Right renal pelvis (tissue), 4 donors: Measurements from ENCODE around the gene ZDHHC11. TPM values are rescaled to one million over a fixed set of nuclear protein-coding genes. Genes with fewer than 3 reads are reported as not detected.
"Not testable (repeated sequence)": the region's sequence is repeated elsewhere in the genome, so short reads cannot be mapped to it uniquely, and the experiment has no call there.

Source experiments
- DNase-seq, 4 donors: peaks; one replicate each; pipeline ENCODE4 v3.0.0-alpha.2; 2013; ENCODE audit warnings: low read depth in 4 of 4, low spot score in 3 of 4, missing footprints in 1 of 4
- polyA plus RNA-seq, 4 donors: library from polyadenylated mRNA; unstranded; fragments of 120-200 nt; gene quantifications; one replicate each; pipeline ENCODE4 v1.2.1, GENCODE V29; 2013; ENCODE audit not compliant: insufficient read length in 4 of 4

ZDHHC11 gene
- polyA plus RNA-seq, 4 donors, result 6.4 to 6.9 (median 6.7) TPM

DNA sequence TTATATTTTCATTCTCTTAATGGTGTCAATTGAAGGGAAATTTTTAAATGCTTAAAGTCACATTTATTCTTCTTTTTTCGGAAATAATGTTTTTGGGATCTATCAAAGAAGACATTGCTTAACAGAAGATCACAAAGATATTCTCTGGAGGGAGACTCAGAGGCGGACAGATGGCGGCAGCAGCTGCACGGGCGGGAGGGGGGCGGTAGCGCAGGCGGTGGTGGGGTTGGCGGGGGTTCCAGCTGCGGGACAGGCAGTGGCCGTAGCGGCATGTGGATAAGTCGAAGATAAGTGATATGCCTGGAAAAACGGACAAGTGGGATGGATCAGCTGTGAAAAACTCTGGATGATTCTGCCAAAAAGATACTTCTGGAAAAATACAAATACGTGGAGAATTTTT is 34.6 kb downstream of the ZDHHC11 start:
- no peak for DNase-seq

DNA sequence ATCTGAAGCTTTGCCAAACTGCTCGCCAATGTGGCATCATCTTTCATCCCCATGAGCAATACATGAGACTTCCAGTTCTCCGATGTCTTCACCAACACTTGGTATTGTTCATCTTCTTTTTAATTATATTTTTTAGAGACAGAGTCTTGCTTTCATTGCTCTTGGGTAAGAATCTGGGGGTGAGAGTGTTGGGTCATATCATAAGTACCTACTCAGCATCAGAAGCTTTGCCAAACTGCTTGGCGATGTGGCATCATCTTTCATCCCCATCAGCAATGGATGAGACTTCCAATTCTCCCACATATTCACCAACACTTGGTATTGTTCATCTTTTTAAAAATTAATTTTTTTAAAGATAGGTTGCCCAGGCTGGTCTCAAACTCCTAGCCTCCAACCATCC is 35.3 kb downstream of the ZDHHC11 start:
- no peak for DNase-seq

DNA sequence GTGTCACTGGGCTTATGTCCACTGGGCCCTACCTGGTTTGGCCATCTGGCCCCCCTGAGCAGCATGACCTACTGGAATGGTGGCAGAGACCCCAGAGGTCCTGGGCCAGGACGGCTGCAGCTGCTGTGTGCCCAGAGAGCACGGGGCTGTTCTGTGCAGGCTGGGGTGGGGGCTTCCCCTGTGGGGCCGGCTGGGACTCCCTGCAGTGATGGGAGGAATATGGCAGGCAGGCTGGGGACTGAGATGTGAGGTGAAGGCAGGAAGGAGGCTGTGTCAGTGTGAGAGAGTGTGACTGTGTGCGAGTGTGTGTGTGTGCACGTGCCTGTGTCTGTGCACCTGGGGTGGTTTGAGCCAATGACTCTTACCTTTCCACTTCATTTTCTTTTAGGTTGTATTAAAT is 37.2 kb downstream of the ZDHHC11 start:
- DNase-seq, result not testable (repeated sequence)

DNA sequence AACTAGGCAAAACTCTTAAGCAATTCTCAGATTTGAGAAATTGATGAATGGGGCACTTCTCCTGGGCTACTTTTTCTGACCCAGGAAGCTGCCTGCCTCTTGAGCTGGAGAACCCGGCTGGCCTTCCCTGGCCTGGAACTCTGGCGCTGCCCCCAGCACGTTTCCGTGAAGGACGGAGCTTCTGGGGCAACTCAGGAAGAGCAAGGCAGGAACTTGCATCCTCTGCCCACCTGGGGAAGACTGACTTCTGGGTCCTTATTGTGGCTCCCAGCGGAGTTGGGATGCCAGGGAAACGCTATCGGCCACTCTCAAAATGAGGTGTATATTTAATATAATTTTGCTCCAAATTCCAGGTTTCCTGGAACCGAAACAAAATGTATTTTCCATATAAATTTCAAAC is 39.4 kb downstream of the ZDHHC11 start:
- DNase-seq, result not testable (repeated sequence)

DNA sequence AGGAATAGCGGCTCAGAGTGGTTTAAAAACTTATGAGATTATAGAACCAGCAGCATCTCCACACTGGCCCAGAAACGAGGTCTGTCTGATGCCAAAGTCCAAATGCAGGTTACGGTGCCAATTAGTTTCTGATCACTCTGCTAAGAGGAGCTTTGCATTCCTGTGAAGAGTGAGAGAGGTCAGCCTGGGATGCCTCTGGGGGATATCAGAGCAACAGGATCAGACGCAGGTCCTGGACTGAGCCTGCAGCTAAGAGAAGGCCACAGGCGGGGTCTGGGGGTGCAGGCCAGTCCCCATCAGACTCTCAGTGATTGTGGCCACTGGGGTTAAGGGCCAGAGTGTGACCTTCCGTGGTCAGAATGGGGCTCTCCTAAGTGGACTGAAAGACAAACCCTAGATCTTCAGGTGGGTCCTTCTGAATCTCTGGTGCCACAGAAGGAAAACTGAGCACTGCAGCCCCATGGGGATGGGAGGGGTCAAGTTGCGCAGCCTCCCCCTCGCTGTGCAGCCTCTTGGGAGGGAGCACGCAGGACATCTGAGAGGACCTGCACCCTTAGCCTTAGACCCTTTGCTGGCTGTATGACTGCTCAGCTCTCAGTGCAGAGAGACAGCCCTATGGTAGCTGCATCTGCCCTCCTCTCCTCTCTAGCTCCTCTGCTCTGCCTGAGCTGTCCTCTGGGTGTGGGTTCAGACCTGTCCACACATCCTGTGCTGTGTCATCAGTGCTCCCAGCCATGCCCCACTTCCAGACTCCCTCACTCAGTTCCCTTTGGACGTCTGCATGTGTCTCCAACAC is 42.9 kb downstream of the ZDHHC11 start:
- not testable (repeated sequence) for DNase-seq

DNA sequence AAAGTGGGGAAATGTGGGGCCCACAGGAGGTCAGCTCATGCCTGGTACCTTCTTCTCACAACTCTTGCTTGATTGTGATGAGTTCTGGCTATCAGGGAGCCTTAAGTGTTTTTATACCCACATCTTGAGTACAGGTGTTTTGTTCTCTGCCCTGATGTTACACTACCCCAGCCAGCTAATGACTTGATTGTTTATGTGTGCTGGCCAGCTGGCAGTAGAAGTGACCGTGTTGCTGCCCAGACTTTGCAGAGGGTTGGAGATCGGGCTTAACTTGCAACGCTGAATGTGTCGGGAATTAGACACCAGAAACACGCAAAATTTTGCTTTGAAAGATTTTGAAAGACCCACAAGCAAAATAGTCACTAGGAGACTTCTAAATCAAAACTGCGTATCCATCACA is 49.3 kb downstream of the ZDHHC11 start:
- DNase-seq, result no peak

DNA sequence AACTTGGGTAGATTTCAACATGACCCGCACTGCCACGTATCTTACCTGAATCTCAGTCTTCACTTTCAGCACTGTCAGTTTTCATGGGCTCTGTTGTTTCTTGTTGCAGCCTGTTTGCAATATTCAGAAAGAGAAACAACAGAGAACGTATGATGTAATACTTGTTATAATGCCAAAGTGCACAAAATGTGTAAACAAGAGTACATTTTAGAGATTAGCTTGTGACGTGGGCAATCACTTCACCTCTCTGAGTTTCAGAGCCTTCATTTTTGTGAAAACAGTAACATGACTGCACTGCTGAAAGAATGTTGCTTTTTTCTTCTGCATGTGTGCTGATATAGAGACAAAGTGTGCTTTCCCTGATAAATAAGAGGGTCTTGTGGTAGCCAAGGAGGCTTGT is 49.7 kb downstream of the ZDHHC11 start:
- DNase-seq, result not testable (repeated sequence)

DNA sequence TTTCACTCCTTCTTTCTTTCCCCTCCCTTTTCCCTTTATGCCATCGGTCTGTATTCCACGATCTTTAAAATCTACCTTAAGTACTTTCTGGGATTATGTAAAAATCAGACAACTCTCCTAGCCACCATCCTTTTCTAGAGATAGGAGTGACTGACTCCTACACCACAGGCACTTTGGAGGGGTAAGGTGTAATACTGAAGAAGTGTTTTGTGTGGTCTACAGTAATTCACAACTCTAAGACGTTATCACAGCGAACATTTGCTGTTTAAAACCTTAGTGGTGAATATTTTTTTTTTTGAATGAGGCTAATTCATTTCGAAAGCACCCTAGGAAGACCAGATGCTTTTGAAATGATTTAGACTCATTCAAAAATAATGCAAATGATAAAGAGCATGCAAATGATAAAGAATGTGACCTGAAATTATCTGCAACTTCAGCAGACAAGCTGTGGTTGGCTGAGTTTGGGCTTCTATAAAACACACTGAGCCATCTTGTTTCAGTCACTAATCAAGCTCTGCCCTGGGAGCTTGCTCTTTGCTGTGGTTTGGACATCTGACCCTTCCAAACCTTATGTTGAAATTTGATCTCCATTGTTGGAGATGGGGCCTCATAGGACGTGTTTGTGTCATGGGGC is 52.2 kb downstream of the ZDHHC11 start:
- DNase-seq, result not testable (repeated sequence)

DNA sequence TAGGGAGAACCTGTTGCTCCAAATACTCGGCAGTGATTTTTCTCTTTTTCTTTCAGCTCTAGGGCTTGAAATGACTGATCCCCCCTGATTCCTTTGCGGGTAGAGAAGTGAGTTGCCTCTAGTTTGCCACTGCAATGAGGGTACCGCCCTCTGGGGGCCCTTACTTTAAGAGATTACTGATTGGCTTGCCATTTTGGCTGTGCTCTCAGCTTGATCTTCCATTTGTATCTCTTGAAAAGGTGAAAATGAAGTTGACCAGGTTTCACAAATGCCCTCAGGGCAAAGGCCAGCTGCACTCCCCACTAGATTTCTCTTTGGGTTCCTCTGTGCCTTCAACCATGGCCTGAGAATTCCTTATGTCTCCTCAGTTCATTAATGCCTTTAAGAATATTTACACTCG is 52.8 kb downstream of the ZDHHC11 start:
- not testable (repeated sequence) for DNase-seq

DNA sequence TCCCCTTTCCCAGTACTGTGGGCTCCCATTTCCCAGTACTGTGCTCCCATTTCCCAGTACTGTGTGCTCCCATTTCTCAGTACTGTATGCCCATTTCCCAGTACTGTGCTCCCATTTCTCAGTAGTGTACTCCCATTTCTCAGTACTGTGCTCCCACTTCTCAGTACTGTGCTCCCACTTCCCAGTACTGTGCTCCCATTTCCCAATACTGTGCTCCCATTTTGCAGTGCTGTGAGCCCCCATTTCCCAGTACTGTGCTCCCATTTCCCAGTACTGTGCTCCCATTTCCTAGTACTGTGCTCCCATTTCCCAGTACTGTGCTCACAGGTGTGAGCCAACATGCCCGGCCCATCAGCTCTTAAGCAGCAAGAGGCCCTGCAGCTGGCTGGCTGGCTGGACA is 54.9 kb downstream of the ZDHHC11 start:
- DNase-seq, result not testable (repeated sequence)

DNA sequence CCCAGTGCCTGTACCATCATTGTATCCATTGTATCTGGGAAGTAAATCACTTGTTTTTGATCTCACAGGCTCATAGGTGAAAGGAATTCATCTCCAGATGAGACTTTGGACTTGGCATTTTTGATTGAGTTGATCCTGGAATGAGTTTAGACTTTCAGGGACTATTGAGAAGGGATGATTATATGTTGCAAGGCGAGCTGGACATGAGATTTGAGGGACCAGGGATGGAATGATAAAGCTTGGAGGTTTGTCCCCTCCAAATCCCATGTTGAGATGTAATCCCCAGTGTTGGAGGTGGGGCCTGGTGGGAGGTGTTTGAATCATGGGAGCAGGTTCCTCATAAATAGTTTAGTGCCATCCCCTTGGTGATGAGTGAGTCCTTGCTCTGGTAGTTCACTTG is 55.8 kb downstream of the ZDHHC11 start:
- DNase-seq, result not testable (repeated sequence)

DNA sequence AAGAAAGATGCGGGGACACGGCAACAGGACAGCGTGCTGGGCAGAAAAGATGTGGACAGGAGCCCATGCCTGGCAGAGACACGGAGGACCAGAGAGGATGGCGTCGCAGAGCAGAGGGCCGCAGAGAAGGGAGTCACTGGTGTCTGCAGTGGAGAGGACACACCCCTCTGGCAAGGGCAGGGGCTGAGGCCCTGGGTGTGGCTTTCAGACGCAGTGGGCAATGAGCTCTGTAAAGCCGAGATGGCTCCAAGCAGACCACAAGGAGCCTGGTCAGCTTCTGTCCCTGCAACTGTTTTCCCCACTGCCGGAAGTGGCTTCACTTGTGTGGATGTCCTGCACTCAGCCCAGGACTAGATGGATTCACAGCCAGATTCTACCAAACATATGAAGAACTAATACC is 62.1 kb downstream of the ZDHHC11 start:
- not testable (repeated sequence) for DNase-seq

DNA sequence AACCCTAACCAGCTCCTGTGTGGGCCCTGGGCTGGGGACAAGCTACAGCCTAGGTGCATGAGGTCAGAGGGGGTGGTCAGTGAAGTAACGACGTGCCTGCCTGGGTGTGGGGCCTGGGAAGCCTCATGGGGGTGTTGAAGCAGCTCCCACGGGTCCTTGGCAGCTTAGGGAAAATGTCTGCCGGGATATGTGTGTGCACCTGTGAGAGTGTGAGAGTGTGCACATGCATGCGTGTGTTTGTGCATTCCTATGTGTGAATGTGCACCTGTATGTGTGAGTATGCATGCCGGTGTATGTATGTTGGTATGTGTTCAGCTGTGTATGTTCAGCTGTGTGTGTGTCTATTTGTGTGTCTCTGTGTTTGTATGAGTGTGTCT is 62.9 kb downstream of the ZDHHC11 start:
- DNase-seq, result not testable (repeated sequence)

DNA sequence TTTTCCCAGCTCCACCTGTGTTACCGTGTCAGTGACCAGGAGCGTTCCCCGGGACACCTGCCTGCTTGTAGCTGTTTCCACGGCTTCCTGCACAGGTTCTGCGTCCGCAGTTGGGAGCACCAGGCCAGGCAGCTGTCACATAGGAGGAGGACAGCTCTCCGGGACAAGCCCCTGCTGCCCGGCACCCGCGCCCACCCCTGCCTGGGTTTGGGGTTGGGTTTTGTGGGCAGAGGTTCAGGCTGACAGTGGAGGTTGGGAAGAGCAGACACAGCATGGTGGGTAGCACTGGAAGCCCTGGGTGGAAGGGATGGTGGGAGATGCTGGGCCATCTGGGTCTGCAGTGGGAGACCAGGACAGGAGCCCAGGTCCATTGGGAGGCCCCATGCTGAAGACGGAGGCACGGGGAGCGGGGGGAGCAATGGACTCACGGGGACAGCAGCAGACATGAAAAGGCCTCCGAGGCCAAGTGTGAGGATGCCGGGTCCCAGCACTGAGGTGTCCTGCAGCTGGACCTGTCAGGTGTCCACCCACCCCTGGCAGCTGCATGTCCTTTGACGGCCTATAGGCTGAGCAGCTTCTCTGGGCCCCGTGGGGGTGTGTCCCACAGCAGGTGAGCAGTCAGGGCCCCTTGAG is 63.4 kb downstream of the ZDHHC11 start:
- not testable (repeated sequence) for DNase-seq

DNA sequence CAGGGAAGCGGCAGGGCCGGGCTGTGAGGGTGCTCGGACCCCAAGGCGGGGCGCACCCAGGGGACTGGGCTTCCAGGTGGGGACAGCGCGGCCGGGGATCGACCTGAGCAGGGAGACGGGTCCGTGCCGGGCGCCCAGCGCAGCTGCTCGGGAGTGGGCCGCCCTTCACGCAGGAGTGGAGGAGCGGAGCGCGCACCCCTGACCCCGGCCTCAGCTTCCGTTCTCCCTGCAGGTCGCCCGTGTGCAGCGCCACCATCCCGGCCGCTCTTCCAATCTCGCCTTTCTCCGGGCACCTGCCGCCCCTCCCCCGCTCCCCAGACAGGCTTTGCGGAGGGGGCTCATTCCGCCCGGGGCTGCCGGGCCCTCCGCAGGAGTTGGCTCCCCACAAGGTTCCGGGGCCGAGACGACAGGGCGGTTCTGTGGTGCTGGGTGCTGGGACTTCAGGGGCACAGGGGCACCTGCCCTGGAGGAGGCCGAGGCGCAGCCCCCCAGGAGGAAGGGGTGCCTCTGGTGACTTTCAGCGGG is 65.5 kb downstream of the ZDHHC11 start:
- DNase-seq, result not testable (repeated sequence)

DNA sequence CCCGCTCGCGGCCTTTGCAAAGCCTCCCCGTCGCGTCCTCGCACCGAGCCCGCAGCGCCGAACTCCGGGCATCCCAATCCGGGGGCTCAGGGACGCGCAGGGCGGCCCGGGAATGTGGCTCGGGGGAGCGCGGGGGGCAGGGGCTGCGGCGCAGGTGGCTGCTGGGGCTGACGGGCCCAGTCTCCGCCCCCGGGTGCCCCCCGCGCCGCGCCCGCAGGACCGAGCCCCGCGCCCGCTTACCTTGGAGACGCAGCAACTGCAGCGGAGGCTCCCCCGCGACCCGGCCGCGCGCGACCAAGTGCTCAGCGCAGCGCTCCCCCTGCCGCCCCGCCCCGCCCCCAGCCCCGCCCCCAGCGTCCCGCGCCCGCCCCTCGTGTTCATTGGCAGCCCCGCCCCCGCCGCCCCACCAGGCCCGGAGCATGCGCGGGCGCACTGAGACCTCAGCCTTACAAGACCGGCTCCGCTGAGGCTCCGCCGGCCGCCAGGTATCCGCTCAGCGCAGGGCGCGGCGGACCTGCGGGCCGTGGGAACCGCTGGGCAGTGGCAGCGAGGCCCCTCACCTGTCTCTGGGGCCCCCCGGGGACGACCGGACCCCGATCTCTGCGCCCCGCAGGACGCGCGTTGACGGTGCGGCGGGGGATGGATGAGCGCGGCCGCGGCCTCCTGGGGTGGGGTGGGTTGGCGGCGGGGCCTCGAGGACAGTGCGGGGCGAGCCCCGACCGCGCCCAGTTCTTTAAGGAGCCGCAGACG is 66.2 kb downstream of the ZDHHC11 start, which contains the start of gene ZDHHC11B:
Gene ZDHHC11B (minus strand): TSS at position 302 of the 750 bp plus-strand sequence. CDS start 17,810 bp downstream, outside the sequence.
- peak; percentile 47 to 76 (median 61) for DNase-seq

DNA sequence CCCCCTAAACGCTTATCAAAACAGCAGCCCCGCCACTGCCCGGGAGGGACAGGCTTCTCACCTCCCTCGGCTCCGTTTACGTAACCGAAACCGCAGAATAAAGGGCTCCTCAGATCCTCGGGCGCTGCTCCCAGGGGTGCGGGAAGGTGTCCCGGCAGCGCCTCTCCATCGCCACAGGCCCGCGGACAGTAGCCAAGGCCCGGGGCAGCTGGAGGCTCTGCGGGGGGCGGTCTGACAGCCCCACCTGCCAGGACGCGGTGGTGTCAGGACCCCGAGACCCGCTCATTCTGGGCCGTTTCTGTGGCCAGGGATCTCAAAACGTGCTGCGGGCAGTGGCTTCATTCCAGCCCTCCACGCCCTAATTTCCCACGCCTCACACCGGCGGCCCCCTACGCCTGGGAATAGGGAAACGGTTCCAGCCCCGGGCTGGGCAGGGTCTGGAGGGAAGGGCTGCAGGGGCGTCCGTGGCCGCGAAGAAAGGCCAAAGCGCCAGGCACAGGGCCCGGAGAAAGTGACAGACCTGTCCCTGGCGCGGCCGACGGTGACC is 66.8 kb downstream of the ZDHHC11 start:
- not testable (repeated sequence) for DNase-seq

DNA sequence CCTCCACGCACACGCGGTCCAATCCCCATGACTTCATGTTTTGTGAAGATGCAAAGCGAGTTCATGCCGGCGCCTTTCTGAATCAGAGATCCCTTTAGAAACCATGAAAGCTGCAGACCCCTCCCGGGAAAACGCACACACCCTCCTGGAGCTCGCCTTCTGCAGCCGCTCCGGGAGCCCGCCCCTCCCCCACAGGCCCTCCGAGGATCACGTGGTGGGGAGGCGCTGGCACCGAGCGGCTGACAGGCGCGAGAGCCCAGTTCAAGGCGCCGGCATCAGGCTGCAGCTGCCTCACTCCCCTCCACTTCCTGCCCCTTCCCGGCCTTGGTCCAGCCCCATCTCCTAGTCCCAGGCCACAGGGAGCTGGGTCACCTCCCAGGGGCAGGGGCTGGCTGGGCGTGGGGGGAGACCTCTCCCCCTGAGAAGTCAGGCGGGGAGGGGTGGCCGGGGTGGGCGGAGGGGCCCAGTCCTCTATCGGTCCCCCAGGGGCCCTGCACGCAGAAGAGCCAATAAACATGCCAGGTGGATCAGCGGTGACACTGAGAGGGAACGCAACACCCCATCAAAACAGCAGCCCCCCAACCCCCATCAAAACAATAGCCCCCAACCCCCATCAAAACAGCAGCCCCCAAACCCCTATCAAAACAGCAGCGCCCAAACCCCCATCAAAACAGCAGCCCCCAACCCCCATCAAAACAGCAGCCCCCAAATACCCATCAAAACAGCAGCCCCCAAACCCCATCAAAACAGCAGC is 67.6 kb downstream of the ZDHHC11 start:
- not testable (repeated sequence) for DNase-seq

DNA sequence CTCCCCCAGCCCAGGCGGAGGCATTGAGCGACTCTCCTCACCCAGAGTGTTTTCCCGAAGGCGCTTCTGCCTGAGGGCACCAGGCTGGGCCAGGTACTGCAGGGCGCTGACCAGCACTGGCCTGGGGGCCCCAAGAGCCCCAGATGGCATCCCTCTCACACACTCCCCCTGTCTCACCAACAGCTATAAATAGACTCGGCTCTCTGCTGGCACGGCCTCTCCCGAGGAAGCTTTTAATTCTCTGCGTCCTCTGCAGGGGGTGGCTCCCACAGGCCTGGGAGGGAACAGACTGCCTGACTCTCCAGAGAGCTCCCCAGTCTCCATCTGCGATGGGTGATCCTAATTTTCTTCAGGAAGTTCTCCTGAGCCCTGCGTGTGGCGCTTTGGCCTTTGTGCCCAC is 68.4 kb downstream of the ZDHHC11 start:
- not testable (repeated sequence) for DNase-seq
